Measurements from ENCODE around the gene DDX23. TPM values are rescaled to one million over a fixed set of nuclear protein-coding genes. Genes with fewer than 3 reads are reported as not detected.
A peak's percentile ranks its signal among the peaks of the same experiment; 100 is the strongest.

The DDX23 gene
- total RNA-seq, 2 donors from 2014 or later = 37.4 to 50.8 TPM

DNA sequence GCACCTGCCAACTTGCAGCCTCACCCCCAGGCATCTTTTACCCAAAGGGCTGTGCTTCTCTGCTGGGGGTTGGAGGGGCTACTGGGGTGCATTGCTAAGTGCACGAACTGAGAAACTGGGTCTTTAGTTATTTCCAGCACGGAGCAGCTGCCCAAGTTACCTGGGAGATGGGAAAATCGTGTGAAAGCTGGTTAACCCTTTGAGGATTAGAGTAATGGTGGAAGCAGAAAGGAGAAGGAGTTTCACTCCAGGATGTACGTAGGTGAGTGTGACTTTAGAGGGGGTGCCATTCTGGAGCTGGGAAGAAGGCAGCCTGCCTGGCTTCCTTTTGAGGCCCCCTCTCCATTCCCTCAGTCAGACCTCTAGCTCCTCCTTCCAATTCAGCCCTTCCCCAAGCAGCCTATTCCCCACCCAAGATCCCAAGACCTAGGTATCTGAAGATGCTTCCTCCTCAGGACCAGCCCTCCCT lies 62.1 kb downstream of the DDX23 start:
- DNase-seq (no peak), ATAC-seq (no peak)
- TF ChIP-seq, protein P1, sequence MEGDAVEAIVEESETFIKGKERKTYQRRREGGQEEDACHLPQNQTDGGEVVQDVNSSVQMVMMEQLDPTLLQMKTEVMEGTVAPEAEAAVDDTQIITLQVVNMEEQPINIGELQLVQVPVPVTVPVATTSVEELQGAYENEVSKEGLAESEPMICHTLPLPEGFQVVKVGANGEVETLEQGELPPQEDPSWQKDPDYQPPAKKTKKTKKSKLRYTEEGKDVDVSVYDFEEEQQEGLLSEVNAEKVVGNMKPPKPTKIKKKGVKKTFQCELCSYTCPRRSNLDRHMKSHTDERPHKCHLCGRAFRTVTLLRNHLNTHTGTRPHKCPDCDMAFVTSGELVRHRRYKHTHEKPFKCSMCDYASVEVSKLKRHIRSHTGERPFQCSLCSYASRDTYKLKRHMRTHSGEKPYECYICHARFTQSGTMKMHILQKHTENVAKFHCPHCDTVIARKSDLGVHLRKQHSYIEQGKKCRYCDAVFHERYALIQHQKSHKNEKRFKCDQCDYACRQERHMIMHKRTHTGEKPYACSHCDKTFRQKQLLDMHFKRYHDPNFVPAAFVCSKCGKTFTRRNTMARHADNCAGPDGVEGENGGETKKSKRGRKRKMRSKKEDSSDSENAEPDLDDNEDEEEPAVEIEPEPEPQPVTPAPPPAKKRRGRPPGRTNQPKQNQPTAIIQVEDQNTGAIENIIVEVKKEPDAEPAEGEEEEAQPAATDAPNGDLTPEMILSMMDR (IDR thresholded peaks at IDR 0.05) = no peak
- TF ChIP-seq POLR2A (IDR thresholded peaks at IDR 0.05) = no peak
- Histone ChIP-seq H3K4me3 (peak overlapping the region in 1 of 2 donors; percentile 100), H3K27me3 (no peaks in the 10 kb centered on the region), H3K27ac (peak overlapping the region; percentile 80 to 99 (median 95)), H3K36me3 (replicated peaks in 1 of 2; ENCODE audit: insufficient read depth in 1 of 2, low read depth in 2 of 2) (no peaks in the 10 kb centered on the region), H3K9me3 (no peaks in the 10 kb centered on the region), H3K4me1 (peaks cover 35% of the 10 kb centered on the region)
- intact Hi-C loops (cut with DNase I) = no loop called here
- 0 to 10% methylated on average over 4 of the region's 4 CpGs for WGBS, 2 donors

DNA sequence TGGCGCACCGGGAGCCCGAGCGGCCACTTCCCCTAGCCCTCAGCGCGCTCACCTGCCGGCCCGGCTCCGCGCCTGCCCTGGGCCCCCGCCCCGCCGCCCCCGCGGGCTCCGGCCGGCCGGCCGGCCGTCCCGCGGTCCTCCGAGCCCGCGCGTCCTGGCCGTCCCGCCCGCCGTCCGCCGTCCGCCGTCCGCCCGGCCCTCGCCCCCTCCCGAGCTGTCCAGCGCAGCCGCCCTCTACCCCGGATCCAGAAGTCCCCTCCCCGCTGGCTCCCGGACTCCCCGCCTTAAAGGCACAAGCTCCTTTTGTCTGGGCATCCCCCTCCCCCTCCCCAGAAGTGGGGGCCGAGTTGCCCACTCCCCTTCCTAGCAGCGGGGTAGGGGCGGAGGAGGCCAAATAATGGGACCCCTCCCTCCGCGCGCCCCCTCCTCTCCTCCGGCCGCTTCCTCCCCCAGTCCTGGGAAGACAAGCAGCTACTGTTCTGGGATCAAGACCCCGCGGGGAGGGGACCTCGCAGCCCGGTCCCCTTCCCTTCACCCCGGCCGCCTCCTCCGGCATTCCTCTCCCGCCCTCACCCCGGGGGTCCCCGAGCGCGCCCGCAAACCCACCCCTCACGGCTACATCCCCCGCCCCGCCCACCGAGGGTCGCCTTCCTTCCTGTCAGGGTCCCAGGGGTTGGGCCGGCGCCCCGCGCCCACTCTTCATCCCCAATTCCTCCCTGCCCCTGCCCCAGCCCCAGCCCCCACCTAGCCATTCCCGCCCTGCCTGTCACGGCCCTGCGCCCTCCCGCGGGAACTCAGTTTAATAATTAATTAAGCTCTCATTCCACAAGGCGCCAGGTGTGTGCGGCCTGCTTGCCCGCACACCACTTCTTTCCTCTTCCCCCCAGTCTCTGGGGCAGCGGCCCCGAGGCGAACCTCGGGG lies 62.8 kb downstream of the DDX23 start, which contains the start of gene ADCY6:
ADCY6 (minus strand) TSS at position 236 of the 922 bp plus-strand sequence. CDS start 5,655 bp downstream, outside the sequence.
- Histone ChIP-seq H3K4me1 (peaks cover 34% of the 10 kb centered on the region), H3K9me3 (no peaks in the 10 kb centered on the region), H3K36me3 (replicated peaks in 1 of 2; ENCODE audit: insufficient read depth in 1 of 2, low read depth in 2 of 2) (no peaks in the 10 kb centered on the region), H3K27ac (peak within 1 kb of the TSS; percentile 80 to 99 (median 95)), H3K27me3 (no peaks in the 10 kb centered on the region), H3K4me3 (peak within 1 kb of the TSS; percentile 79 to 100)
- TF ChIP-seq, protein P1 (IDR thresholded peaks at IDR 0.05) = no peak
- peak in 2 of 3 donors; percentile 32 to 45 for TF ChIP-seq POLR2A (IDR thresholded peaks at IDR 0.05)
- intact Hi-C loops (cut with DNase I) = no loop called here
- whole genome bisulfite sequencing, 2 donors = 1 to 2% methylated on average over 19 to 53 of the region's 86 CpGs
- ATAC-seq (peak; percentile 90), DNase-seq (peak; percentile 88 to 90 (median 89))

DNA sequence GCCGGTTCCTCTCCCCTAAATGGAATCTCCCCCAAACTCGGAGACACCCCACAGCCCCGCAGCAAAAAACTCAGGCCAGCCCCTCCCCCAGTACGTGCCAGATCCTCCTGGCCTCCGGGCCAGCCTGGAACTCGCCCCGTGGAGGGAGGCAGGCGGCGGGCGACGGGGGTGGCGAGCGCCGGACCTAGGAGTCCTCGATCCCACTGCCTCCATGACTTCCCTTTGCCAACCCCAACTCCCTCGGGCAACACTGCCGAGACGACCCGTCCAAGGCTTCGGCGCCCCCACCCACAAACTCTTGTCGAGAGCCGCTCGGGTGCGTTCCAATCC lies 63.5 kb downstream of the DDX23 start:
- peaks cover 34% of the 10 kb centered on the region for H3K4me1 ChIP-seq

DNA sequence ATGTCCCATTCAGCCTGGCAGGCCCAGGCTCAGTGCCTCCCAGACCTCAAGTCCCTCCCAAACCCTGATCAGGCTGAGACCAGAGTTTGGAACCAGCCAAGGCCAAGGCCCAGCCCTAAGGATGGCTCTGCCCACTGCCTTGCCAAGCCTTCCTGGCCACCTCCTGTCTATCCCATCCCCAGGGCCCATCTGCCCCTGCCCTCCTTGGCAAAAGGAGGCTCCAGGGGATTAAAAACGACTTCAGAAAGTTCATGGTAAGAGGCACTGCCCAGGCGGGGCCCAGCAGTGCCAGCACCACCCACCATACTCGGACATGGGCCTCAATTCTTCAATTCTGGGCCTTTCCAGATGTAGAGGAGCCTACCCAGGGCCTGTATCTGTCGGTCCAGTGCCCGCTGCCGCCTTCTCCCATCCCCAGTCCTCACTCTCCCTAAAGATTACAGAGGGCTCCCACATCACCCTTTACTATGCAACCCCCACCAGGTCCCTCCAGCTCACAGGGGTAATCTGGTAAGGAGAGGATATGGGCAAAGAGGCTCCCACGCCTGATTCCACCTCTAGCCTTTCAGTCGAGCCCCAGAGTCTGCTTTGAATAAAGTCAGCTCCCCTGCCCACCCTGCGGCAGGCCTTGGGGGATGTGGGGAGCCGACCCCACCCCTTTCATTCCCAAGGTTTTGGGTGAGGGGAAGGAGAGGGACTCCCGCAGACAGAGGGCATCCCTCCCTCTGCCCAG lies 64.0 kb downstream of the DDX23 start:
- Histone ChIP-seq H3K4me3 (peak overlapping the region; percentile 37 to 66), H3K36me3 (replicated peaks in 1 of 2; ENCODE audit: insufficient read depth in 1 of 2, low read depth in 2 of 2) (no peaks in the 10 kb centered on the region), H3K4me1 (peaks cover 34% of the 10 kb centered on the region), H3K27me3 (no peaks in the 10 kb centered on the region), H3K27ac (peak overlapping the region; percentile 44 to 99 (median 95)), H3K9me3 (no peaks in the 10 kb centered on the region)
- ATAC-seq (no peak), DNase-seq (no peak)
- WGBS, 2 donors = 2 to 6% methylated on average over 6 to 11 of the region's 11 CpGs
- TF ChIP-seq, protein P1 (IDR thresholded peaks at IDR 0.05) = no peak
- no peak for TF ChIP-seq POLR2A (IDR thresholded peaks at IDR 0.05)
- intact Hi-C loops (cut with DNase I) = no loop called here

More for the DNA sequence above, 63.5 kb downstream of the DDX23 start:
- DNase-seq (peak in 2 of 4 donors; percentile 32 to 40), ATAC-seq (peak; percentile 29)
- H3K27ac ChIP-seq = peak overlapping the region; percentile 44 to 99 (median 95)
- H3K4me3 ChIP-seq = peak overlapping the region; percentile 37 to 66
- intact Hi-C loops (cut with DNase I) = no loop called here
- H3K9me3 ChIP-seq = no peaks in the 10 kb centered on the region
- WGBS, 2 donors = 0 to 1% methylated on average over 8 to 21 of the region's 25 CpGs
- peak in 2 of 3 donors; percentile 10 to 19 for TF ChIP-seq POLR2A (IDR thresholded peaks at IDR 0.05)
- TF ChIP-seq, protein P1 (IDR thresholded peaks at IDR 0.05) = no peak
- no peaks in the 10 kb centered on the region for H3K36me3 ChIP-seq (replicated peaks in 1 of 2; ENCODE audit: insufficient read depth in 1 of 2, low read depth in 2 of 2)
- H3K27me3 ChIP-seq = no peaks in the 10 kb centered on the region
